PC-9 (cell line): ENCODE results near the gene BAIAP2L1.

ENCODE experiments used
- EZH2 ChIP-seq: fragments of 200-600 bp; sonication (generic); IDR thresholded peaks from 2 replicates; pipeline ENCODE4 v1.8.0; 2017; ENCODE audit warnings: antibody characterized with exemption, low read depth
- TF ChIP-seq, protein P1 (sequence below): fragments of 200-600 bp; sonication (generic); conservative IDR thresholded peaks from 2 replicates; pipeline ENCODE4 v1.6.1; 2017; ENCODE audit warnings: mixed run types, antibody characterized with exemption, mild to moderate bottlenecking, moderate library complexity

DNA sequence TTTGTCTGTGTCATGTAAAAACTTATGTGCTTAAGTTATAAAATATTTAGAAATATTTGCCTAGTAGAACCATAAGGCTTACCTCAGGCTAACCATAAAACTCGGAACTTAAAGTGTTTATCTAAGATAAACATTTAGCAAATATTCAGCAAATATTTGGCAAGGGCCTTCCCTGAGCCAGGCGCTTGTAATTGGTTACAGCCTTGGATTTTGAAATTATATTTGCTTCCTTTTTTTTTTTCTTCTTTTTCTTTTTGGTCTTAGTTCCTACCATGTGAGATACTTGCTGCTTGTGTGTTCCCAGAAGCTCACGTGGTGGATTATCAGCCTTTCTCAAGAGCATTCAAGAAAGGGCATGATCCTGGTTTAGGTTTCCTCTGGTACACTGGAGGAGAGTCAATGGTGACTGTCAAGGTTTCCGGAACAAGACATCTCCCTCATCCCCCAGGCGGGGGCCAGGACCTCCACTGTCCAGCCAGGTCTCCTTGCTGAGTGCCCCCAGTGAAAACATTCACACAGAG lies 124.6 kb downstream of the BAIAP2L1 start:
- TF ChIP-seq, protein P1, sequence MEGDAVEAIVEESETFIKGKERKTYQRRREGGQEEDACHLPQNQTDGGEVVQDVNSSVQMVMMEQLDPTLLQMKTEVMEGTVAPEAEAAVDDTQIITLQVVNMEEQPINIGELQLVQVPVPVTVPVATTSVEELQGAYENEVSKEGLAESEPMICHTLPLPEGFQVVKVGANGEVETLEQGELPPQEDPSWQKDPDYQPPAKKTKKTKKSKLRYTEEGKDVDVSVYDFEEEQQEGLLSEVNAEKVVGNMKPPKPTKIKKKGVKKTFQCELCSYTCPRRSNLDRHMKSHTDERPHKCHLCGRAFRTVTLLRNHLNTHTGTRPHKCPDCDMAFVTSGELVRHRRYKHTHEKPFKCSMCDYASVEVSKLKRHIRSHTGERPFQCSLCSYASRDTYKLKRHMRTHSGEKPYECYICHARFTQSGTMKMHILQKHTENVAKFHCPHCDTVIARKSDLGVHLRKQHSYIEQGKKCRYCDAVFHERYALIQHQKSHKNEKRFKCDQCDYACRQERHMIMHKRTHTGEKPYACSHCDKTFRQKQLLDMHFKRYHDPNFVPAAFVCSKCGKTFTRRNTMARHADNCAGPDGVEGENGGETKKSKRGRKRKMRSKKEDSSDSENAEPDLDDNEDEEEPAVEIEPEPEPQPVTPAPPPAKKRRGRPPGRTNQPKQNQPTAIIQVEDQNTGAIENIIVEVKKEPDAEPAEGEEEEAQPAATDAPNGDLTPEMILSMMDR = no peak
- TF ChIP-seq EZH2 = no peak
